Lower lobe of right lung (tissue), 2 donors: ENCODE results near the gene TP63. TPM values are rescaled to one million over a fixed set of nuclear protein-coding genes. Genes with fewer than 3 reads are reported as not detected.

Experiments used
- ATAC-seq, 2 donors: fragments of 200-7000 bp; cut with Tn5 transposase; one replicate each; pipeline ENCODE4 v1.9.1; 2020 to 2022; ENCODE audit warnings: mild to moderate bottlenecking in 2 of 2, moderate library complexity in 2 of 2
- DNase-seq: peaks from one replicate; pipeline ENCODE4 v3.0.0-alpha.2; 2020
- H3K27ac ChIP-seq: fragments of 200-600 bp; one replicate; pipeline ENCODE4 v1.8.0; 2022
- H3K27me3 ChIP-seq: fragments of 200-600 bp; one replicate; pipeline ENCODE4 v1.8.0; 2022; ENCODE audit warnings: low read depth
- H3K36me3 ChIP-seq: fragments of 200-600 bp; one replicate; pipeline ENCODE4 v1.8.0; 2022; ENCODE audit warnings: mild to moderate bottlenecking
- H3K4me1 ChIP-seq: fragments of 200-600 bp; one replicate; pipeline ENCODE4 v1.8.0; 2022
- H3K4me3 ChIP-seq: fragments of 200-600 bp; one replicate; pipeline ENCODE4 v1.8.0; 2022; ENCODE audit warnings: mild to moderate bottlenecking
- H3K9me3 ChIP-seq: fragments of 200-600 bp; one replicate; pipeline ENCODE4 v1.8.0; 2022
- intact Hi-C: fragments of 100-400 bp; cut with DNase I; formaldehyde crosslinking; loops from one replicate; pipeline ENCODE4 v1.11.0; 2022
- total RNA-seq: library from RNA; stranded (reverse); fragmentation: NEBNext Ultra II Directional; extraction: Animal tissue kit (Norgen Biotek cat#: 25700); gene quantifications from one replicate; pipeline ENCODE4 v1.2.1, GENCODE V29; 2021
- TF ChIP-seq, protein P1 (sequence below): fragments of 200-600 bp; IDR thresholded peaks from one replicate; pipeline ENCODE4 v1.8.0; 2022; ENCODE audit warnings: antibody characterized with exemption, mild to moderate bottlenecking
- donor health status: DM: no; HTN: yes; CAD: no; lungs with severe emphysema.

The TP63 gene
- total RNA-seq, 1 donor from 2014 or later = 2.1 TPM

DNA sequence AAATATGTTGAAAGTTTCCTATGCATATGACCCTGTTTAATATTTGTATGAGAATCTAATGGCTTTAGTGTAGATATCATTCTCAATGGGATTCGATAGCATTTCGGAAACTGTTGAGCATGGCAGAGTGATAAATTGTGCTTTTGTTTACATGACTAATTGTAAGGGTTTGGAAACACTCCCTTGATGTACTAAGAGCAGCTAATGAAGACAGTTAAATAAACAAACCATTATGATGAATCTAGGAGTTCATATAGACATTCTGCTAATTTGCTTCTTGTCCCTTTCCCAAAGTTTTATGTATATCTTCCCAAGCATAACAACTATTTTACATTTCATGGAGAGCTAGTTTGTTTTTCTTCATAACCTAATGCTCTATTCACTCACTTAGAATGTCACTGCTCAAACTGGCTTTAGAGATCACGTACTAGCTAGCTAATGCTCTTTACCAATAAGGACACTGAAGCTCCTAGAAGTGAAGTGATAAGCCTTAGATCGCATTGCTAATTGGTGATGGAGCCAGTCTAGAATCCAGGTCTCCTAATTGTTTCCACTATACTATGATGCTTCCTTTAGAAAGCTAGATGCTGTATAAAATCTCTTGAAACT, 140.8 kb downstream of the TP63 start:
- Histone ChIP-seq H3K27ac (no peak overlapping the region), H3K27me3 (no peaks in the 10 kb centered on the region), H3K9me3 (no peaks in the 10 kb centered on the region), H3K36me3 (no peaks in the 10 kb centered on the region), H3K4me3 (no peak overlapping the region), H3K4me1 (no peaks in the 10 kb centered on the region)
- TF ChIP-seq, protein P1, sequence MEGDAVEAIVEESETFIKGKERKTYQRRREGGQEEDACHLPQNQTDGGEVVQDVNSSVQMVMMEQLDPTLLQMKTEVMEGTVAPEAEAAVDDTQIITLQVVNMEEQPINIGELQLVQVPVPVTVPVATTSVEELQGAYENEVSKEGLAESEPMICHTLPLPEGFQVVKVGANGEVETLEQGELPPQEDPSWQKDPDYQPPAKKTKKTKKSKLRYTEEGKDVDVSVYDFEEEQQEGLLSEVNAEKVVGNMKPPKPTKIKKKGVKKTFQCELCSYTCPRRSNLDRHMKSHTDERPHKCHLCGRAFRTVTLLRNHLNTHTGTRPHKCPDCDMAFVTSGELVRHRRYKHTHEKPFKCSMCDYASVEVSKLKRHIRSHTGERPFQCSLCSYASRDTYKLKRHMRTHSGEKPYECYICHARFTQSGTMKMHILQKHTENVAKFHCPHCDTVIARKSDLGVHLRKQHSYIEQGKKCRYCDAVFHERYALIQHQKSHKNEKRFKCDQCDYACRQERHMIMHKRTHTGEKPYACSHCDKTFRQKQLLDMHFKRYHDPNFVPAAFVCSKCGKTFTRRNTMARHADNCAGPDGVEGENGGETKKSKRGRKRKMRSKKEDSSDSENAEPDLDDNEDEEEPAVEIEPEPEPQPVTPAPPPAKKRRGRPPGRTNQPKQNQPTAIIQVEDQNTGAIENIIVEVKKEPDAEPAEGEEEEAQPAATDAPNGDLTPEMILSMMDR = no peak
- DNase-seq (no peak), ATAC-seq (no peak)
- intact Hi-C loops = no loop called here

DNA sequence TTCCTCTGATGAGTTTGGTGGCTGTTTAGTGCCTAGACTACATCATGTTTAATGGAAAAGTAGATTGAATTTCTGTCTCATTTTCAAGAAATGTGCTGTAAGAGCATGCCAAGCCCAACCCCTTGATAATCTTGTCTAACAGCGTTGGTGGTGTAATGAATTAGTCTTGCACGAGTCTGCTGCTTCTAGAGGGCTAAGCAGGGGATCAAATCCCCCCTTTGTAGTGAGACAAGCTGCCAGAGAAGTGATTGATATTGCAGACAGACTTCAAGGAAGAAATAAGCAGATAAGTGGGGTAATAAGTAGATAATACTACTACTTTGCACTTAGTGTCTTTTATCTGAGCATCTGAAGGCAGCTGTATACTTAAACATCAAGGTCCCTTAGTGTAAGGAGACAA, 141.4 kb downstream of the TP63 start:
- Histone ChIP-seq H3K9me3 (no peaks in the 10 kb centered on the region), H3K27ac (no peak overlapping the region), H3K4me1 (no peaks in the 10 kb centered on the region), H3K27me3 (no peaks in the 10 kb centered on the region), H3K36me3 (no peaks in the 10 kb centered on the region), H3K4me3 (no peak overlapping the region)
- intact Hi-C loops = no loop called here
- TF ChIP-seq, protein P1 = no peak
- no peak for ATAC-seq
- DNase-seq = no peak

DNA sequence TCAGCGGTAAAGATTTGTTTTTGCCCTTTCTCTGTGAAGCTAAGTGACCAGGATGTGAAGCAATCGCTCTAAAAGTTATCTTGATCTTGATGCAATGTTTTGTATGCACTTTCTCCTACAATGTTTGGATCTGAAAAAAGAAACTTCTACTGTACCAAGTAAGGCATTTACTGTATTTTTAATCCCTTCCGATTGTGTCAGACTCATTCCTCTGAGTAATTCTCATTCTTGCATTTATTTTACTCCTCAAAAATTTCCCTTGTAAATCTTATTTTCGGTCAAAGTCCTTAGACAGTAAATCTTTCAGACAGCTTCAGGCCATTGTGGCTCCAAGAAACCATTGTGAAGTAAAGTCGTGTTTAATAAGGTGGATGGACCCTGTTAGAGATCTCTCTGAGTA, 141.9 kb downstream of the TP63 start:
- intact Hi-C loops = no loop called here
- H3K27ac ChIP-seq = no peak overlapping the region
- no peak overlapping the region for H3K4me3 ChIP-seq
- TF ChIP-seq, protein P1 = no peak
- no peaks in the 10 kb centered on the region for H3K36me3 ChIP-seq
- H3K4me1 ChIP-seq = no peaks in the 10 kb centered on the region
- no peaks in the 10 kb centered on the region for H3K9me3 ChIP-seq
- ATAC-seq = no peak
- DNase-seq = no peak
- H3K27me3 ChIP-seq = no peaks in the 10 kb centered on the region

DNA sequence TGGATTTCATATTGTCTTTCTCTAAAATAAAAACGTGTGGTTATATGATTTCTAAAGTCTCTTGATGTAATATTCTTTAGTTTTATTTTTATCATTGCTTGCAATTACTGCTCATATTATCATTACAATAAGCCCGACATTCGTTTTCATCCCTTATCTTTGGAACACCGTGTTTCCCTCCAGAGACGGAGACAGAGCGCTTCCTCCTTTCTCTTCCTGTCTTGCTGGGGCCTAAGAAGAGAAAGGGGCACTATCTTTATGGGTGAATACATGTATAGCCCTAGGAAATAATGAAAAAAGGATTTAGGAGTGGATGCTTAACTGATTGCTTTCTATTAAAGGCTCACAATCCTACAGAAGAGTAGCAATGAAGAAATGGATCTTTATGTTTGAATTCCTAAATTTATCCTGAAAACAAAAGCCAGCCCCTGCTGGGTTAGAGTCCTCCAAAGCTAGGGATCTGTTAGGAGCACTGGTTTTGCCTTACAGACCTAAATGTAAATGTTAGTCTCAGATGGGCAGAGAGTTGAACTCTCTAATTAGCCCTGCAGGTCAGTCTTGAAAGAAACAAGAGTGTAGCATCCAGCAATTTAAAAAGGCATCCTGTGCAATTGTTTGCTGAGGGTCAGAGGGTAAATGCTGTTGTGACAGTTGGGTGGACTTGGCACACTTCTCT, 145.1 kb downstream of the TP63 start:
- ATAC-seq = no peak
- Histone ChIP-seq H3K9me3 (no peaks in the 10 kb centered on the region), H3K27ac (no peak overlapping the region), H3K4me3 (no peak overlapping the region), H3K27me3 (no peaks in the 10 kb centered on the region), H3K4me1 (no peaks in the 10 kb centered on the region), H3K36me3 (no peaks in the 10 kb centered on the region)
- no peak for DNase-seq
- TF ChIP-seq, protein P1 = no peak
- intact Hi-C loops = no loop called here

DNA sequence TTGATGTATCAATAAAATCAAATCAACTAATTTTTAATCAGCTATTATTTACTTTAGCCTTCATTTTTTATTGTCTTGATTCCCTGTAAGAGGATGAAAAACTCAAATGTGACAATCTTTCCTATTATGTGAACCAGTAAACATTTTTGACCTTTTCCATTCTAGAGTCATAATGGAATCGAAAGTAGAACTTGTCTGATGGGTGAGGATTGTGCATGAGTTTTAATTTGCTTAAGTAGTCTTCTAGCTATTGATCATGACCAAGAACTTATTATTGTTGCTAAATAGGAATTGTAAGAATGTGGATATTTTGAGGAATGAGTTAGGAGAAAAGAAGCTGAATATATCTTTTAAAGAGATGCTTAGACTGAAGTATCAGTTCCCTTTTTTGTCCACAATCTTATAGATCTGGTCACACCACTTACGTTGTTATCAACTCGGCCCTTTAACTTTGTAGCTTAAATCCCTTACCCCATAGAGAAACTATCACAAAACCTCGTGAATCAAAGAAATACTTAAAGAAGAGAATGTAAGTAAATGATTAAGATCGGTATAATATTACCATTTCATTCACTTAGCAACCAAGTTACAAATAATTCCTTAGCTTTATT, 147.3 kb downstream of the TP63 start:
- Histone ChIP-seq H3K4me3 (no peak overlapping the region), H3K27me3 (no peaks in the 10 kb centered on the region), H3K36me3 (no peaks in the 10 kb centered on the region), H3K4me1 (no peaks in the 10 kb centered on the region), H3K9me3 (no peaks in the 10 kb centered on the region), H3K27ac (no peak overlapping the region)
- DNase-seq (no peak), ATAC-seq (no peak)
- TF ChIP-seq, protein P1 = no peak
- intact Hi-C loops = no loop called here
